ENCODE data around the gene VWF. TPM values are rescaled to one million over a fixed set of nuclear protein-coding genes. Genes with fewer than 3 reads are reported as not detected.

VWF gene
- total RNA-seq, 4 donors from 2014 or later, result 94.3 to 261 (median 162) TPM

GRCh38 chr12:6053541-6053940 lies 70.9 kb downstream of the VWF start:
- Histone ChIP-seq H3K27ac (peak overlapping the region in 1 of 4 donors; percentile 24), H3K27me3 (peaks cover 17% of the 10 kb centered on the region), H3K36me3 (peaks cover 0 to 5% of the 10 kb centered on the region in 2 donors), H3K9me3 (no peaks in the 10 kb centered on the region), H3K4me3 (no peak overlapping the region), H3K4me1 (peaks cover 0 to 14% (median 10%) of the 10 kb centered on the region in 3 donors)
- TF ChIP-seq POLR2A (IDR thresholded peaks at IDR 0.05) (no peak), CTCF (IDR thresholded peaks at IDR 0.05) (no peak), POLR2AphosphoS5 (IDR thresholded peaks at IDR 0.05) (no peak), EP300 (IDR thresholded peaks at IDR 0.05) (no peak)
- ATAC-seq, result no peak
- WGBS, 2 donors (ENCODE audit: low coverage in 1 of 2), result 43 to 50% methylated on average over 1 of the region's 4 CpGs

- WGBS, 2 donors (ENCODE audit: low coverage in 1 of 2), result 70 to 100% methylated on average over 2 to 4 of the region's 4 CpGs
- Histone ChIP-seq H3K4me1 (peaks cover 0 to 14% (median 10%) of the 10 kb centered on the region in 3 donors), H3K27ac (peak overlapping the region in 1 of 4 donors; percentile 24), H3K36me3 (peaks cover 0 to 4% of the 10 kb centered on the region in 2 donors), H3K27me3 (peaks cover 14% of the 10 kb centered on the region), H3K4me3 (no peak overlapping the region), H3K9me3 (no peaks in the 10 kb centered on the region)
- TF ChIP-seq CTCF (IDR thresholded peaks at IDR 0.05) (no peak), EP300 (IDR thresholded peaks at IDR 0.05) (no peak), POLR2AphosphoS5 (IDR thresholded peaks at IDR 0.05) (no peak), POLR2A (IDR thresholded peaks at IDR 0.05) (no peak)
- ATAC-seq, result no peak
Measured at GRCh38 chr12:6052940-6053329, 71.5 kb downstream of the VWF start.

- no peak for ATAC-seq
- WGBS, 2 donors (ENCODE audit: low coverage in 1 of 2), result 75 to 95% methylated on average over 2 to 7 of the region's 9 CpGs
- Histone ChIP-seq H3K9me3 (no peaks in the 10 kb centered on the region), H3K27ac (no peak overlapping the region), H3K4me3 (no peak overlapping the region), H3K27me3 (peaks cover 9% of the 10 kb centered on the region), H3K4me1 (peaks cover 0 to 14% (median 10%) of the 10 kb centered on the region in 3 donors), H3K36me3 (no peaks in the 10 kb centered on the region)
- no peak for TF ChIP-seq POLR2AphosphoS5 (IDR thresholded peaks at IDR 0.05)
- TF ChIP-seq POLR2A (IDR thresholded peaks at IDR 0.05), result no peak
- no peak for TF ChIP-seq EP300 (IDR thresholded peaks at IDR 0.05)
- TF ChIP-seq CTCF (IDR thresholded peaks at IDR 0.05), result no peak
Measured at GRCh38 chr12:6052206-6052939, 72.1 kb downstream of the VWF start.

GRCh38 chr12:6049992-6050391 lies 74.5 kb downstream of the VWF start:
- 90 to 100% methylated on average over 6 to 8 of the region's 8 CpGs for WGBS, 2 donors (ENCODE audit: low coverage in 1 of 2)
- Histone ChIP-seq H3K4me1 (peaks cover 0 to 9% (median 4%) of the 10 kb centered on the region in 3 donors), H3K9me3 (no peaks in the 10 kb centered on the region), H3K27me3 (no peaks in the 10 kb centered on the region), H3K36me3 (no peaks in the 10 kb centered on the region), H3K4me3 (no peak overlapping the region), H3K27ac (no peak overlapping the region)
- ATAC-seq, result no peak
- TF ChIP-seq CTCF (IDR thresholded peaks at IDR 0.05) (no peak), POLR2A (IDR thresholded peaks at IDR 0.05) (no peak)

GRCh38 chr12:6049587-6049986 lies 74.9 kb downstream of the VWF start:
- Histone ChIP-seq H3K4me1 (peaks cover 0 to 9% (median 4%) of the 10 kb centered on the region in 3 donors), H3K9me3 (no peaks in the 10 kb centered on the region), H3K27ac (no peak overlapping the region), H3K27me3 (no peaks in the 10 kb centered on the region), H3K4me3 (no peak overlapping the region), H3K36me3 (no peaks in the 10 kb centered on the region)
- TF ChIP-seq CTCF (IDR thresholded peaks at IDR 0.05), result no peak
- no peak for TF ChIP-seq EP300 (IDR thresholded peaks at IDR 0.05)
- TF ChIP-seq POLR2AphosphoS5 (IDR thresholded peaks at IDR 0.05), result no peak
- TF ChIP-seq POLR2A (IDR thresholded peaks at IDR 0.05), result no peak
- no peak for ATAC-seq

Measured in gastroesophageal sphincter (tissue), 4 donors.